ENCODE results near the gene CENPH.

DNA sequence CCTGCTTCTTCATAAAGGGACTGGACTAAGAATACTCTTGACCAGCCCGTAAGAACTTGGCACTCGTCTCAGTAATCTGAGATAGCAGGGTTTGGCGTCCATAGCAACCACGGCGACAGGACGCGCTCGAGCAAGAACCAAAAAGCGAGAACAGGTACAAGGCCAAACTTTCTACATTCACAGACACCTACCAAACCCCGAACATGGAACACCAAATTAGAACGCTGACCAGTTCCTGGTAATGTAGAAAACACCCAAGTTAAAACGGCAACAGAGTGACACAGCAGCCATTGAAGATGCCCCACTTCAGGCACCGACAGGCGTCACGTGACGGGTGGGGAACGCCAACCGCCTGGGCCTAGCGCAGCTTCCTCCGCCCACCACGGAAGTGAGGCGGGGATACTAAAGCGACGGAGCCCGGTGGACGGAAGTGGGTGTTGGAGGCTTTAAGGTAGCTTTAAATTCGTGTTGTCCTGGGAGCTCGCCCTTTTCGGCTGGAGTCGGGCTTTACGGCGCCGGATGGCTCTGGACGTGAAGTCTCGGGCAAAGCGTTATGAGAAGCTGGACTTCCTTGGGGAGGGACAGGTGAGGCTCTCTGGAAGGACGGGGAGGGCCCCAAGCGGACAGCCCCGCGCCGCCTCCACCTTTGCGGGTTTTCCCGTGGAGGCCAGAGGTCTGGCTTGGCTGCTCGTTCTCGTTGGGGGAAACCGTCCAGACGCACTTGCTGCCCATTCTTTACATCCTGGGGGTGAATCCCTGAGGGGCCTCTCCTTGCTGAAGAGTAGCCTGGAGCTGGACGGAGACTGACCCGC lies 45.3 kb downstream of the CENPH start, which contains the start of gene CDK7:
- no peak for TF ChIP-seq CTCF (IDR thresholded peaks at IDR 0.05)
- TF ChIP-seq POLR2AphosphoS5 (IDR thresholded peaks at IDR 0.05), result peak; percentile 50 to 83 (median 80)
- no peak for TF ChIP-seq EP300 (IDR thresholded peaks at IDR 0.05)

Measured in sigmoid colon (tissue), 4 donors.